ENCODE results near the gene HNRNPH3. TPM values are rescaled to one million over a fixed set of nuclear protein-coding genes. Genes with fewer than 3 reads are reported as not detected.

The HNRNPH3 gene
- total RNA-seq, 4 donors from 2014 or later, result 23.5 to 82.1 (median 43.6) TPM

- peak in 1 of 2 donors; percentile 3 for DNase-seq (ENCODE audit: low spot score in 2 of 2)
- 89 to 91% methylated on average over 3 of the region's 3 CpGs for WGBS, 2 donors
- no peak overlapping the region for H3K4me3 ChIP-seq (ENCODE audit: low read depth, poor library complexity, severe bottlenecking)
- intact Hi-C loops (cut with DNase I; ENCODE audit: low total_unique reads), result loop anchor here (5.0 kb wide), 1 partner anchor 444 kb away; no protein-coding TSS in a partner anchor
- TF ChIP-seq, protein P1, sequence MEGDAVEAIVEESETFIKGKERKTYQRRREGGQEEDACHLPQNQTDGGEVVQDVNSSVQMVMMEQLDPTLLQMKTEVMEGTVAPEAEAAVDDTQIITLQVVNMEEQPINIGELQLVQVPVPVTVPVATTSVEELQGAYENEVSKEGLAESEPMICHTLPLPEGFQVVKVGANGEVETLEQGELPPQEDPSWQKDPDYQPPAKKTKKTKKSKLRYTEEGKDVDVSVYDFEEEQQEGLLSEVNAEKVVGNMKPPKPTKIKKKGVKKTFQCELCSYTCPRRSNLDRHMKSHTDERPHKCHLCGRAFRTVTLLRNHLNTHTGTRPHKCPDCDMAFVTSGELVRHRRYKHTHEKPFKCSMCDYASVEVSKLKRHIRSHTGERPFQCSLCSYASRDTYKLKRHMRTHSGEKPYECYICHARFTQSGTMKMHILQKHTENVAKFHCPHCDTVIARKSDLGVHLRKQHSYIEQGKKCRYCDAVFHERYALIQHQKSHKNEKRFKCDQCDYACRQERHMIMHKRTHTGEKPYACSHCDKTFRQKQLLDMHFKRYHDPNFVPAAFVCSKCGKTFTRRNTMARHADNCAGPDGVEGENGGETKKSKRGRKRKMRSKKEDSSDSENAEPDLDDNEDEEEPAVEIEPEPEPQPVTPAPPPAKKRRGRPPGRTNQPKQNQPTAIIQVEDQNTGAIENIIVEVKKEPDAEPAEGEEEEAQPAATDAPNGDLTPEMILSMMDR (IDR thresholded peaks at IDR 0.05), result no peak
Measured at GRCh38 chr10:68301301-68301700, 30.6 kb upstream of the HNRNPH3 start.

- TF ChIP-seq, protein P1 (IDR thresholded peaks at IDR 0.05), result no peak
- no peak for TF ChIP-seq POLR2A (IDR thresholded peaks at IDR 0.05)
- 45 to 48% methylated on average over 6 of the region's 6 CpGs for WGBS, 2 donors
- peak in 1 of 2 donors; percentile 2 for DNase-seq (ENCODE audit: low spot score in 2 of 2)
- intact Hi-C loops (cut with DNase I; ENCODE audit: low total_unique reads), result loop anchor here (5.0 kb wide), 1 partner anchor 445 kb away; no protein-coding TSS in a partner anchor
- H3K4me3 ChIP-seq (ENCODE audit: low read depth, poor library complexity, severe bottlenecking), result no peak overlapping the region
Measured at GRCh38 chr10:68301790-68302502, 29.9 kb upstream of the HNRNPH3 start.

DNA sequence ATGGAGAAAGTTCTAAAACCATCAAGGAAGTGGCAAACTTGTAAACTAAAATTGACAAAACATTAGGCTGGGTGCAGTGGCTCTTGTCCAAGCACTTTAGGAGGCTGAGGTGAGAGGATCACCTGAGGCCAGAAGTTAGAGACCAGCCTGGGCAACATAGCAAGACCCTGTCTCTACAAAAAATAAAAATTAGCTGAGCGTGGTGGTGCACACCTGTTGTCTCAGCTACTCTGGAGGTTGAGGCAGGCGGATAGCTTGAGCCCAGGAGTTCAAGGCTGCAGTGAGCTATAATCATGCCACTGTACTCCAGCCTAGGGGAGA, 29.4 kb upstream of the HNRNPH3 start:
- no peak overlapping the region for H3K4me3 ChIP-seq (ENCODE audit: low read depth, poor library complexity, severe bottlenecking)
- peak in 1 of 2 donors; percentile 10 for DNase-seq (ENCODE audit: low spot score in 2 of 2)
- intact Hi-C loops (cut with DNase I; ENCODE audit: low total_unique reads), result loop anchor here (5.0 kb wide), 1 partner anchor 445 kb away; no protein-coding TSS in a partner anchor
- 36 to 42% methylated on average over 2 of the region's 2 CpGs for WGBS, 2 donors
- TF ChIP-seq, protein P1 (IDR thresholded peaks at IDR 0.05), result no peak
- no peak for TF ChIP-seq POLR2A (IDR thresholded peaks at IDR 0.05)

DNA sequence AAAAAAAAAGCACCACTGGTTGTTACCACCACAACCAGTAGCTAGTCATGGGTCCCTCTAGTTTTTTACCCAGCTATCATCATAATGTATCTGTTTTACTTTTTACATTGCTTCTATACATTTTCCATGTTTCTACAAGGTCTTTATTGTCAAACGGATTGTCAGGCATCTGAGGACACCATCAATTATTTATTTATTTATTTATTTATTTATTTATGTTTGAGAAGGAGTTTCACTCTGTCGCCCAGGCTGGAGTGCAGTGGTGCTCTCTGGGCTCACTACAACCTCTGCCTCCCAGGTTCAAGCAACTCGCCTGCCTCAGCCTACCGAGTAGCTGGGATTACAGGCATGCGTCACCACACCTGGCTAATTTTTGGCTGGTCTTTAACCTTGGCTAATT, 29.0 kb upstream of the HNRNPH3 start:
- intact Hi-C loops (cut with DNase I; ENCODE audit: low total_unique reads), result loop anchor here (5.0 kb wide), 1 partner anchor 446 kb away; no protein-coding TSS in a partner anchor
- 68 to 70% methylated on average over 5 of the region's 5 CpGs for WGBS, 2 donors

GRCh38 chr10:68303849-68304412, 27.9 kb upstream of the HNRNPH3 start:
- DNase-seq (ENCODE audit: low spot score in 2 of 2), result peak in 1 of 2 donors; percentile 2
- 69 to 71% methylated on average over 7 of the region's 7 CpGs for WGBS, 2 donors
- H3K4me3 ChIP-seq (ENCODE audit: low read depth, poor library complexity, severe bottlenecking), result no peak overlapping the region
- no peak for TF ChIP-seq POLR2A (IDR thresholded peaks at IDR 0.05)
- TF ChIP-seq, protein P1 (IDR thresholded peaks at IDR 0.05), result no peak
- intact Hi-C loops (cut with DNase I; ENCODE audit: low total_unique reads), result loop anchor here (5.0 kb wide), 1 partner anchor 447 kb away; no protein-coding TSS in a partner anchor

More for the DNA sequence above, 29.0 kb upstream of the HNRNPH3 start:
- no peak overlapping the region for H3K4me3 ChIP-seq (ENCODE audit: low read depth, poor library complexity, severe bottlenecking)
- TF ChIP-seq POLR2A (IDR thresholded peaks at IDR 0.05), result no peak
- TF ChIP-seq, protein P1 (IDR thresholded peaks at IDR 0.05), result no peak
- DNase-seq (ENCODE audit: low spot score in 2 of 2), result peak in 1 of 2 donors; percentile 9
